Measurements from ENCODE around the gene CLDN25.
A peak's percentile ranks its signal among the peaks of the same experiment; 100 is the strongest.
"Not testable (repeated sequence)": the region's sequence is repeated elsewhere in the genome, so short reads cannot be mapped to it uniquely, and the experiment has no call there.

Gene CLDN25

DNA sequence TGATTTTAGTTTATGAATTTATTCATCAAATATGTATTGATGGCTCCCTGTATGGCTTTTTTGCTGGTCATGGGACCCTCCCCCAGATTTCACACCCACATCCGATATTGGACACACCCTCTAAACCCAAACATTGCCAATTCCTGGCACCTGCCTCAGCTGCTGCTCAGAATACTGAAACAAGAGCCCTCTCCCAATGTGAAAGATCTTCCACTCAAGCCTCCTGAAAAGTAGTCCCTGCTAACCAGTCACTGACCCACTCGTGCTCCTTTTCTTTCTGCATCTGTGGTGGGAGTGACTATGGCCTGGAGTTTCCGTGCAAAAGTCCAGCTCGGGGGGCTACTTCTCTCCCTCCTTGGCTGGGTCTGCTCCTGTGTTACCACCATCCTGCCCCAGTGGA, at the start of gene CLDN25:
Gene CLDN25, plus strand, starts transcription at position 301 of the 400 bp plus-strand sequence. Its CDS starts 0 bp downstream, at position 301.
- DNase-seq = no peak

DNA sequence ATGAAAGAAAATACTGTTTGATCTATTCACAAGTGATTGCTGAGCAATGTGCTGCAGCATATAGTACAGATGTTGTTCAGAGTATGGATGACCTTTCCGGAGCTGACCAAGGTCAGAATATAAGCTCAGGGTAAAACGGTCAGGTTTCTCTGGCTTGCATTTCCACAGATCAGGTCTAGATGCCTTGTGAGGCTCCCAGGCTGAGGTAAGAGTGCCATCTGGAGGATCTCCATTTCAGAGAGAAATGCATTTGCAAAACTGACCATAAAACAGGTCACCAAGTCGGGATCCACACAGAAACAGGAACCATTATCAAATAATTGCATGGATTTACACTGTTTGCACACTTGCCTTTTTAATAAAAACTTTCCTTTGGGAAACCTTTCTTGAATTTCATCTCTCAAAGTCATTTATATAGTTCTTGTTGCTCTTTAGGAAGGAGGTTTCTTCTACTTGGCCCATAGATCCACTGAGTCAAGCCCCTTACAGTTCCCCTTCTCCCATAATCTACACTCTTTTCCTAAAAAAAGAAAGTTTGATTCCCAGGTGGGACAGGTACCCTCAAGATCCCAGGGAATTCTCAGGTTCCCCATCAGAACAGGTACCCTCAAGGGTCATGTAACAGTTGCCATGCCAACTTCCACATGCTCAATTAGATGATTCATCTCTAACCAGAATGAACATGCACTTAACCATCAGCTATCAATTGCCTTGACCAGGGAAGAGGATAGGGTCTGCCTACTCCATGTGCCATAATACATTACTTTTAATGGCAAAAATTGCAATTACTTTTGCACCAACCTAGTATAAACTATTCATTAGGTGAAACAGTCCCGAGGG, 48.5 kb upstream of the CLDN25 start:
- no peak for DNase-seq

DNA sequence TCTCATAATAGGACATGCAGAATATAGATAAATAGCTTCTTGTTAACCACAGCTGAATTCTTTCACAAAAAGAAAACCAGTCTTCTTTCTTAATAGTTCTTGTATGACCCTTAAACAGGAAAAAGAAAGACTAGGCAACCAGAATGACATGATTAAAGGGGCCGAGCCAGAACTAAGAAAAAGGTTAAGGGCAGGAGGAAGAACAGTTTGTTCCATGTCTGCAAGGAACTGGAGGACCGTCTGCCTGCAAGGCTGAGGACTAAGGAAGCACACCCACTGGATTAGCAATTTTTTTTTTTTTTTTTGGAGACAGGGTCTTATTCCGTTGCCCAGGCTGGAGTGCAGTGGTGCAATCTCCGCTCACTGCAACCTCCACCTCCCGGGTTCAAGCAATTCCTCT, 47.5 kb upstream of the CLDN25 start:
- DNase-seq = no peak

DNA sequence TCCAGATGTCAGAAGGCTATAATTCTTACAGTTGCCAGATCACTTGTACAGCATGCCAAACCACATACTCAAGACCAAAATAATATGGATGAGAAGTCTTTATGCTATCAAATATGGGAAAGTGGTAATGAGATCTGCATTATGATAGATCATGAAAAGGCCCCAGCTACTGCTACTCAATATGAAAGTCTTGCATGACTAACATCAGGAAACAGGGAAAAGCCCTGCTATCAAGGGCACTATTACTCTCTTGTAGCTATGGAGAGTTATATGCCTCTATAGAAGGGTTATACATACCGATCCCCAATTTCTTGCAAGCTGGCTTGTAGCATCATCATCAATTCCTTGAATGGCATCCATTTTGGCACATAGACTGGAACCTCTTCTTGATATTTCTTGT, 43.3 kb upstream of the CLDN25 start:
- DNase-seq = no peak

DNA sequence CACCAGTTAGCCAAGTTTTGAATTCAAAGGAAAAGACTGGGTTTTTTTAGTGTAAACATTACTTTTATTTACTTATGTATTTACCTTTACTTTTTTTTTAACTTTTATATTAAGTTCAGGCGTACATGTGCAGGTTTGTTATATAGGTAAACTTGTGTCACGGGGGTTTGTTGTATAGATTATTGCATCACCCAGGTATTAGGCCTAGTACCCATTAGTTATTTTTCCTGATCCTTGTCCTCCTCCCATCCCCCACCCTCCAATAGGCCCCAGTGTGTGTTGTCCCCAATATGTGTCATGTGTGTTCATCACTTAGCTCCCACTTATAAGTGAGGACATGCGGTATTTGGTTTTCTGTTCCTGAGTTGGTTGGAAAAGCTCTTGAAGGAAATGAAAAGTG, 26.7 kb upstream of the CLDN25 start:
- DNase-seq = no peak

DNA sequence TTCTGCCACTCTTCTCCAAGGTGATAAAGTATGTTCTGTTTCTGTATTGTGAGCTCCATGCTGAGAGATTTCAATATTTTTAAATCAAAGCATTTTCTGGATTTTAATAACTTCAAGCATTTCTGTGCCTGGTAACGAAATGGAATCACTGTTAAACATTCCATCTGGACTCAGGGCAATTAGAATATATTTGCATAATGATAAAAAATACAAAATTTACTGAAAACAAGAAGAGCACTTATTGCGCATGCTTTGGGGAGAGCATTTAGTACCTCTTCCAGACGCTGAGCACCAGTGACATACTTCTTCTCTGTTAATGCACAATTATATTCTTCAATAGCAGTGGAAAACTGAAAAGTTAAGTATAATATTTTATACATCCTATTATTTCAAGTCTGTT, 19.4 kb upstream of the CLDN25 start:
- no peak for DNase-seq

DNA sequence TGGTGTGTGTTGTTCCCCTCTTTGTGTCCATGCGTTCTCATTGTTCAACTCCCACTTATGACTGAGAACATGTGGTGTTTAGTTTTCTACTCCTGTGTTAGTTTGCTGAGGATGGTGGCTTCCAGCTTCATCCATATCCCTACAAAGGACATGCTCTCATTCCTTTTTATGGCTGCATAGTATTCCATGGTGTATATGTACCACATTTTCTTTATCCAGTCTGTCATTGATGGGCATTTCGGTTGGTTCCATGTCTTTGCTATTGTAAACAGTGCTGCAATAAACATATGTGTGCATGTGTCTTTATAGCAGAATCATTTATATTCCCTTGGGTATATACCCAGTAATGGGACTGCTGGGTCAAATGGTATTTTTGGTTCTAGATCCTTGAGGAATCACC, 16.6 kb upstream of the CLDN25 start:
- not testable (repeated sequence) for DNase-seq

DNA sequence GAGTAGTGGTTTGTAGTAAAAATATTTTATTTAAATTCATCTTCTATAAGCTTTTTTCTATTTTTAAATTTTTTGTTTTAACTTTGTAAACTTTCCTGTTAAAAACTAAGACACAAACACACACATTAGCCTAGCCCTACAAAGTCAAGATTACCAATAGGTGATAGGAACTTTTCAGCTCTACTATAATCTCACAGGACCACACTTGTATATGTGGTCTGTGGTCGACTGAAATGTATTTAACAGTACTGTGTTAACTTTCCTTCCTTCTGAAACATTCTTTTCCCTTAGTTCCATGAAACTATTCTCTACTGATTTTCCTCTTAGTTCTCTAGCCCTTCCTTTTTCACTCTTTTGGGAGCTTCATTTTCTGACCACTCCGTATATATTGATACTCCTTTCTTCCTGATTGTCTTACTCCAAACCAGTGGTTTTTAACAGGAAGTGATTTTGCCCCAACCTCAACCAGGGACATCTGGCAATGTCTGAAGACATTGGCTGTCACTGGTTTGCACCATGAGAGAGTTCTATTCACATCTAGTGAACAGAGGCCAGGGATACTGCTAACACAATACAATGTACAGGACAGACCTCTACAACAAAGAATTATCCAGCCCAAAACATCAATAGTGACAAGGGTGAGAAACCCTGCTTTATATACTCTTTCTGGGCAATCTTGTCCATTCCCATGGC, 14.9 kb upstream of the CLDN25 start:
- DNase-seq = no peak

DNA sequence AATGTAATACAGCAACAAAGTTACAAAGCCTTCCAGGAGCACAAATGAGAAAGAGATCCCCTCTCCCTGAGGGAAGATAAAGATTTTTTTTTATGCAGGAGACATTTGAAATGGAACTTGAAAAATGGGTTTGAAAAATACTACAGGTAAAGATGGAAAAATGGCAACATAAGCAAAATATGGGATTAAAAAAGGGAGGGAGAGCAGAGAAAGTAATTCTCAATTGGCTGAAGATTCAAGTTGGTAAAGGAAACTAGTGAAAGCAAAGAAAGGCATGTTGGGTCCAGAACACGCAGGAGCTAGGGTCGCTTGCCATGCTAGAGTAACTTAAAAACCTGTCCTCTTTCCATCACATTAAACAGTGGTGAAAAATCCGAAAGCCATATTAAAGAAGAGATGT, 7.6 kb upstream of the CLDN25 start:
- DNase-seq = no peak

DNA sequence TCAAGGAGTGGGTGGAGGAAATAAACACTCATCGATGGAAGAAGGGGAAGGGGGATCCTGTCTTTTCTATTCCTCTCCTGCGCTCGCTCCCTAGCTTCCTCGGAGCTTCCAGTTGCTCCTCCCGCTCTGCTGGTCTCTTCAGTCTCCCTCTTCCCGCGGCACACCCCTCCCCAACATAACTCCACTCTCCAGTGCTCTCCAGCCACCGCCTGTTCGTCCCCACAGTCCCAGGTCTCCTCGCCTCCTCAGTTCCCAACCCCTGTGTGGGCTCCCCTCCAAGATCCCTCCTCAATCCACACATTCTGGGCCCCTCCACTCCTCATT, 6.5 kb upstream of the CLDN25 start:
- no peak for DNase-seq

DNA sequence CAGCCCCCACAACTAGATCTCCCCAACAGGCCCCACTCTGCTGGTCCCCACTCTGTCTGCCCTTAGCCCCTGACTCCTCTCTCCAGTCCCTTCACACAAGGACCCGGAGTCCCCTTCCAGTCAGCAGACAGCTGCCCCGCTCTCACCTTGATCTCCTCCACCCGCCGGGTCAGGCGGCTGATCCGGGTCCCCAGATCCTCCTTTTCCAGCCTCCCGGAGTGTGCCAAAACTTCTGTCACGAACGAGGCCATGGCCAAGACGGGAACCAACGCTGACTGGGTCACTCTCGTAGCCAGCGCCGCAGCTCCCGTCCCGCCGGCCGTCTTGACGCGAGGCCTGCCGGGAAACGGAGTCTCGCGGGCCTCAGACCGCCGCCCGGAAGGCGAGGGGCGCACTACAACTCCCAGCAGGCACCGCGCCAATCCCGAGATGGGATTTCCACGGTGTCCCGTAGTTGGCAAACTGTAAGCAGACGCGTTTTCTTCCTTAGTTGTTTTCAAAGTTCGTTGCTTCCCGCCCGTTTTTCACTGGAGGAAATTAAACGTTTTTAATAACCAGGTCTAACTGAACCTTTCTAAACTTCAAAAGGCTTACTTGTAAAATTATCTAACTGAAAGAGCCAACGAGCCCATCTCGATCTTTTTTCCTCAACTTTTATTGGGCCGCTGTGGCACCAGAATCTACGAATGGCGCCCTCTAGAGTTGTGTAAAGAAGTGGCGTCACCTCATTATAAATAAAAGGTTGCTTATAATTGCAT, 6.0 kb upstream of the CLDN25 start, which contains the start of gene ZW10:
Gene ZW10, minus strand, starts transcription at position 277 of the 758 bp plus-strand sequence. Its CDS starts 26 bp downstream, at position 251.
- DNase-seq = peak; percentile 91

DNA sequence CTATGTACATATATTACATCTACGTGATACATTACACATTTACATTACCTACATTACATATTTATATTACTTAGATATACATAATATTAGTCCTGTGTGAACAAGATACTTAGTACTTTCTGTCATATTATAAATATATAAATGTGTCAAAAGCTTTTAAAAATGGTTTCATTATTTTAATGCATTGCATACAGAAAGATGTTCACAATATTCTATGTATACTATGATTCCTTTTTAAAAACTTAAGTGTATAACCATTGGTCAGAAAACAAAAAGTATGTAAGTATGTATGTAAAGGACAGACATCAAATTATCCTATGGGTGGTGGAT, 5.5 kb upstream of the CLDN25 start:
- no peak for DNase-seq

DNA sequence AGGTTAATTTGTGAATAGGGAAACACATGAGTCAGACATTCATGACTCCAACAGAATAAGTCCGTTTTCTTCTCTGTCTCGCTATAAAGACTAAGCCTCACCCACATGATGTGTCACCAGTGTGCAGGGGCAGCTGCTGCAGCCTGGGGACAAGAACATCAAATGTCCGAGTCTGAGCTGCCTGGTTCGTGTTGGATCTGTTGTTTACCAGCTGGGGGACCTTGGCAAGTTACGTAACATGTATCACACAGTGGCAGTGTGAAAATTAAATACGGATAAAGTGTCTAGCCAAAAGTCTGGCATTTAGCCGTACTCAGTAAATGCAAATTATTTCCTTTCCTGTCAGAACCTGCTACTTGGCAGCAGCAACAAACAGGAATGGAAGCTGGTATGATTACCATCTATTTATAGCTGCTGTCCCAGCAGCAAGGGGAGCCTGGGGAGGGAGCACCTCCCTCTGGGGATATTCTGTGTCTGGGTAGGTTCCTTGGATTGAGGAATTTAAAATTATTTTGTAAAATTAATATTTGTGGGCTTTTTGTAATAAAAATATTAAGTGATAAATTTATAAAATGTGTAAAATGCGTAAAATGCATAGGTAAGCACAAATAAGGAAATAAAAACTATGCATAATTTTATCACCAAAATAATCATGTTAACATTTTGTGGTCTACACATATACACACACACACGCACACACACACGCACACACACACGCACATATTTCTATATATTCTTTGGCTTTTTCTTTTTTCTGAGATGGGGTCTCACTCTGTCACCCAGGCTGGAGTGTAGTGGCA, 1.3 kb upstream of the CLDN25 start:
- DNase-seq = no peak

DNA sequence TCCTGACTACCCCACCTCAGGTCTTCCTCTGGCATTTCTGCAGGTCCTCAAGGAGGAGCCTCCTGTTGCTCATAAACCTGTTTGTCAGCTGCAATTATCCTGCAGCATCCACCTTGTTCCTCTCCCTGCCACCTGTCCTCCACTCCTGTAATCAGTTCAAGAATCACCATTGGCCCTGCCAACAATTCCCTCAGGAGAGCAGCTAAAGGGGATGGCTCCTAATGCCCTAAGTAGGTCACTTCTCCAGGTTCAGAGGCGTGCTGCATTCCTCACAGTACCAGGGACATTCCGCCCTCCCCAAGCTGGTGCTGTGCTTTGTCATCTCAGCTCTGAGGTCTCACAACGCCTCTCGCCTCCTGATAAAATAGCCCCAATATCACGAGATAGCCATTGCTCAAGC, 2.1 kb downstream of the CLDN25 start:
- DNase-seq = no peak

DNA sequence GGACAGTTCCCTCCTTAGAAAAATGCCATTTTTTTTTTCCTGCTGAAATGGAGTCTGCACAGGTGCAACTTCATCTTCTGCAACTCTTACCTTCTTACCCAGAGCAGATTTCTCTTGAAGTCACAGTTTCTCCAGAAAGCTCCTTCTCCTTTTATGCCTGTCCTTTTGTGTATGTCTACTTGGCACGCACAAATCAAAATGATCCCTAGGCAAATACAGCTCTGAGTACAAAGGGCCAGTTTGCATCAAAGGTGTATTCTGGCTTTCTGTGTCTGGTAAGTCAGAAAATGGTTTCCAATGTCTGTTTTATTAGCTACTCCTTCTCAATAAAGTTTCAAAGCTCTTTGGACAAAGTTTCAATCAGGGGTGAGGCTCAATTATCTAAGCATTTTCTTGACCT, 2.5 kb downstream of the CLDN25 start:
- no peak for DNase-seq

DNA sequence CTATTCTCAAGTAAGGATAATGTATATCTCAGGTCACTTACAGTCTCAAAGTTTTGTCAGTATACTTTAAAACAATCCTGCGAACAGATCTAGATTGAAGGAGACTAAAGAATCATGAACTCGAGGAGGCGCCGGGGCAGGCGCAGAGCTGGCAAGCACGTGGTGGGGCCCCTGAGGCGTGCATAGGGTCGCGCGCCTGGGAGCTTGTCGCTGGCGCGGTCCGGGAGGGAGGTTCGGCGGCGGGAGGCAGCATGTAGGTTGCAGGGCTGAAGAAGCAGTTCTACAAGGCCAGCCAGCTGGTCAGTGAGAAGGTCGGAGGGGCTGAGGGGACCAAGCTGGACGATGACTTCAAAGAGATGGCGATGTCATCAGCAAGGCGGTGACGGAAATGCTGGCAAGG, 9.4 kb downstream of the CLDN25 start:
- not testable (repeated sequence) for DNase-seq

DNA sequence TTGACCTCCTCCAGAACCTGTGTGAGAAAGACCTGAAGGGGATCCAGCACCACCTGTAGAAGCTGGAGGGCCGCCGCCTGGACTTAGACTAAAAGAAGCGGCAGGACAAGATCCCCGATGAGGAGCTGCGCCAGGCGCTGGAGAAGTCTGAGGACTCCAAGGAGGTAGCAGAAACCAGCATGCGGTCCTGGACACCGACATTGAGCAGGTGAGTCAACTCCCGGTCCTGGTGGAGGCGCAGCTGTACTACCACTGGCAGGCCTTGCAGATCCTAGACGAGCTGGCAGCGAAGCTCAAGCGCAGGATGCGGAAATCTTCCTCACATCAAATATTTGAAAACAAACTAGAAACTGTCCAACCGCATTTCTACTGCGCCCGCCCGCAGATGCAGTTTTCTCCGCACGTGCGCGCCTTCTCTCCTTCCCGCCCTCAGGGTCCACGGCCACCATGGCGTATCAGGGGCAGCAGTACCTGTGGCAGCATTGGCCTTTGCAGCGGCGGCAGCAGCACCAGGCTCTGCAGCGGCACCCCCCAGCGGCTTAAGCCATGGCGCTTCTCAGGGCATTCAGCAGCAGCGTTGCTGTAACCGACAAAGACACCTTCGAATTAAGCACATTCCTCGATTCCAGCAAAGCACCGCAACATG, 10.2 kb downstream of the CLDN25 start:
- no peak for DNase-seq

DNA sequence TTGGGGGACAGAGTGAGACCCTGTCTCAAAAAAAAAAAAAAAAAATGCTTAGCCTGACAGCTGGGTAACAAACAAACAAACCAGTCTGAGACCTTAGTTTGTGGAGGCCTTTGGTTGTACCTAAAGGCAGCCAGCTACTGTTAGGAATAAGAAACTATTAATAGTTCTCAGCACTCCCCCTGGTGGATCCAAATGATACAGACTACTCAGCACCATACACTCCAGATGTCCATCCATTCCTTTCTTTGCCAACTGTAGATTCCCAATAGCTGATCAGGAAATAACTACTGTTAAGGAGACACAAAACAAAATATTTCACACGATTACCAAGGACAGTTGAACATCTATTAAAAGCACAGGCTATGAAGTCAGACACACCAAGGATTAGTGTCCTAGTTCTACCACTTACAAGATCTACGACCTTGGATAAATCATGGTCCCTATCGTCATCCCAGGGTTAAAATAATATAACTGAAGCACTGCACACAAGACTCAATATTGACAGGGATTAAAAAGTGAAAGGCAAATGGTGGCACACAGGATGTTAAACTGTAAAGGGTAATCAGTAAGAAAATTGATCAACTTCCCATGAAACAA, 17.2 kb downstream of the CLDN25 start:
- DNase-seq = no peak

DNA sequence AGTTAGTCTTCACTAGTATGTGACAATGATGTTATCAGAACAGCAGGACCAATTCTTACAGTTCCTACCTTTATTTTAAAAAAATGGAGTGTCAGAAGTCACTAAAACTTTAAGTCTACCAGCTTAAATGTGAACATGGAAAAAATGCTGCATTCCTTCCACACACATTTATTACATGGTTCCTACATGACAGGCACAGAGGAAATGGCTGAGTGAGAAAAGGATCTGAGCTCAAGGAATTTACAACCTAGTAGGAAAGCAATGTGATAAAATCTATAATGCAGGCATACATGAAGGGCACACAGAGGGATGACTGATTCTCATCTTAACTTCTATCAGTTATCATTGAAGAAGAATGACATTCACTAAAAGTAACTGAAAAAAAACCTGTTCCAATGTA, 23.0 kb downstream of the CLDN25 start:
- no peak for DNase-seq

DNA sequence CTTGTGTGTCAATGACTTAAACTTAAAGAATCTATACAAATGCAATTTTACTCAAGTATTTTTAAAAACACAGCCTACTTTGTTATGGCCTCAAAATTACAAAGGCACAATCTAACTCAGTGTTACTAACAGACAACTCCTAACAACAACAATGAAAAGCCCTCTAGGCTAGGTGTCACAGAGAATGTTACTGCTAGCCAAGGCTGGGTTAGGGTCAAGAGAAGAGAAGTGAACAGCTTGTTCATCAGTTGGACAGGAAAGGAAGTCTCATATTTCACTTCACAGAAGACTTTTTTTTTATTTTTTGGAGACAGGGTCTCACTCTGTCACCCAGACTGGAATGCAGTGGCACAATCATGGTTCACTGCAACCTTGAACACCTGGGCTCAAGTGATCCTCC, 26.0 kb downstream of the CLDN25 start:
- DNase-seq = no peak

DNA sequence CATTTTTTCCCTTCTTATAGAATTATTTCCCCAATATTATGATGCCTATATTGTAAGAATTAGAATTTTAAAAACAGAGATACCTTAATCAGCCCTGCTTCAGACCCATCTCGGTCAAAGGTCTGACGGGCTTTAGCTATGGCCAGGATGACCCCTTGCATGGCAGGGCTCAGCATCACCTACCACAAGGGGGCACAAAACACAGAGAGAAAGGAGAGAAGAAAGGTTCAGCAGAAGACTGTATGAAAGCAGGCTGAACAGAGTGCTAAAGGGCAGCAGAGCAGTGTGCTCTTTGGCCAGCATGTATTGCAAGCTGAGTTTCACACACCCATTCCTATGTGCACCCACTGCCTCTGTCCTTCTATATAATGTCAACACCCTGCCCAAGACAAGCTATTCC, 26.8 kb downstream of the CLDN25 start:
- DNase-seq = no peak

DNA sequence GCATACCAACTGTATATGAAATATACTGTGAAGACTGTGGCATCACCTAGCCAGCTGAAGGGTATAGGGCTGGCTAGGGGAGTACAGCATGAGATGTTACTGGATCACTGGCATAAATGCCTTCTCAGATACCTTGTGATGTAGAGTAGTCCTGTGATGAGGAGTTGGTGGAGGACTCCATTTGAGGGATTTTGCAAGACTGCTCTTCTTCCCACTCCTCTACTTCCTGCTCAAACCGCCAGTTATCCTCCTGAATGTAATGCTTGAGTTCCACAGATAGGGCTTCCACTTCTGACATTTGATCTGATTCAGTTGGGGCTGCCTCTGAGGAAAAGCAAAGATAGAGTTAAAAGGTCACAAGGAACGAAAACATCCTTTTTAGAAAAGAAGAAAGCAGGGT, 29.3 kb downstream of the CLDN25 start:
- no peak for DNase-seq

All from activated CD4-positive, CD25-positive, alpha-beta regulatory T cell treated with anti-CD3 and anti-CD28 coated beads, Interleukin-2, amount 50 U/mL, for 72 hours (primary cell).